ENCODE measurements around the gene EDA.

EDA gene

GRCh38 chrX:70039758-70040157 is 423.8 kb downstream of the EDA start:
- DNase-seq (ENCODE audit: low read depth) = no peak
- no peak for TF ChIP-seq CTCF (conservative IDR thresholded peaks at IDR 0.05; ENCODE audit: low read depth, low read length)
- H3K4me3 ChIP-seq (ENCODE audit: low read depth, low read length) = no peak overlapping the region

- H3K4me3 ChIP-seq (ENCODE audit: low read depth, low read length) = no peak overlapping the region
- no peak for DNase-seq (ENCODE audit: low read depth)
Measured at GRCh38 chrX:70041993-70042392, 426.1 kb downstream of the EDA start.

GRCh38 chrX:70042399-70043371 is 426.8 kb downstream of the EDA start:
- DNase-seq (ENCODE audit: low read depth) = no peak
- no peak overlapping the region for H3K4me3 ChIP-seq (ENCODE audit: low read depth, low read length)
- TF ChIP-seq CTCF (conservative IDR thresholded peaks at IDR 0.05; ENCODE audit: low read depth, low read length) = no peak

More at GRCh38 chrX:70041993-70042392, 426.1 kb downstream of the EDA start:
- no peak for TF ChIP-seq CTCF (conservative IDR thresholded peaks at IDR 0.05; ENCODE audit: low read depth, low read length)

- no peak for TF ChIP-seq CTCF (conservative IDR thresholded peaks at IDR 0.05; ENCODE audit: low read depth, low read length)
- no peak for DNase-seq (ENCODE audit: low read depth)
- no peak overlapping the region for H3K4me3 ChIP-seq (ENCODE audit: low read depth, low read length)
Measured at GRCh38 chrX:70043685-70044084, 427.8 kb downstream of the EDA start.

- peak; percentile 43 for DNase-seq (ENCODE audit: low read depth)
- H3K4me3 ChIP-seq (ENCODE audit: low read depth, low read length) = no peak overlapping the region
- no peak for TF ChIP-seq CTCF (conservative IDR thresholded peaks at IDR 0.05; ENCODE audit: low read depth, low read length)
Measured at GRCh38 chrX:70044541-70045245, 428.8 kb downstream of the EDA start.

- TF ChIP-seq CTCF (conservative IDR thresholded peaks at IDR 0.05; ENCODE audit: low read depth, low read length) = no peak
- peak; percentile 33 for DNase-seq (ENCODE audit: low read depth)
- H3K4me3 ChIP-seq (ENCODE audit: low read depth, low read length) = no peak overlapping the region
Measured at GRCh38 chrX:70046978-70047377, 431.1 kb downstream of the EDA start.
